ENCODE data around the gene LYRM9. TPM values are rescaled to one million over a fixed set of nuclear protein-coding genes. Genes with fewer than 3 reads are reported as not detected.

The LYRM9 gene
- polyA plus RNA-seq, 2 of the 4 experiments (the other 2 are of a cell fraction): 1.4 to 2.5 TPM

DNA sequence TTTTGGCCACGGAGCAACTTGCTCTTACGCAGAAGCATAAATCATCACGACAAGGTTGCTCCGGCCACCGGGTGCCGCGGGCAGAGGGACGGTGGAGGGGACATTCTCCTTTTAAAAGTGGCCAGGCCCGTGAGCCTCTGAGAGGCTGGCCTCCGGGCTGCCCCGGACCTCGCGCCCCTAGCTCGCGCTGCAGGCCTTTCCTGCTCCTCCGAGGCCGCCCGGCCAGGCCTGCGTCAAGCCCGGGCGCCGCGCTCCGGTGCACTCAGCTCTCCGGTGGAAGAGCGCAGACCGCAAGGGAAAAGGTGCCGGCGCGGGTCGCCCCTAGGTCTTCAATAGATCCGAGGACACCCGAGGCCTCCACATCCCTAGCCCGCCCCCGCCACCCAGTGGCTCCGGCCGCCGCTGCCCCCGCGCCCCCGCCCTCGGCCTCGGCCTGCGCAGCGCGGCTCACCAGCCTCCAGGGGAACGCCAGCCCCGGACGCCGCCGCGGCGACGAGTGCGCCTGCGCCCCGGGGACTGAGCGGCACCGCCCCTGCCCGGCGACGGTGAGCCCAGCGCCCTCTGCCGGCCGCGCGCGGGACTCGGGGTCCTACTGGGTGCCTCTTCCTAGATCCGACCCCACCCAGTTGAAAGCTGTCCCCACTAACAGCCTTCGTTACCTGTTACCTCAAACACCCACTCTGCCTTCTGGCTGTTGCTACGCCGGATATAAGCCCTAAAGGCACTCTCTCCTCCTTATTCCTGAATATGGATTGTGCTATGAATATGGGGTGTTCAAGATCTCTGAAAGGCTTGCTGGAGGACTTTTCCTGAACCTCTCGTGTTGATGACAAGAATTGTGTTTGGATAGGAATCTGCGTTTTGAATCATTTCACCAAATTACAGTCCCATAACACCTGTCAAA lies at the start of gene LYRM9 (continued):
- TF ChIP-seq PHF8 (IDR thresholded peaks at IDR 0.05; ENCODE audit: borderline replicate concordance, low read depth) (peak; percentile 98), HOXB5 (CRISPR knock-in tag; IDR thresholded peaks at IDR 0.05) (0 out of 2 replicates have a peak, but pooled peaks have one; percentile 15), HEYL (CRISPR knock-in tag; IDR thresholded peaks at IDR 0.05) (no peak), JUN (IDR thresholded peaks at IDR 0.05) (peak; percentile 75 to 85; a peak in 3 of 5 replicates), RFX5 (IDR thresholded peaks at IDR 0.05) (no peak), POLR2A (IDR thresholded peaks at IDR 0.05; ENCODE audit: low read length) (peak; percentile 89), BHLHE40 (IDR thresholded peaks at IDR 0.05; ENCODE audit: low read depth, low read length) (no peak), RCOR1 (IDR thresholded peaks at IDR 0.05; ENCODE audit: low read depth, low read length) (no peak), MYC (IDR thresholded peaks at IDR 0.05; ENCODE audit: borderline replicate concordance, low read length) (no peak), CBX8 (IDR thresholded peaks at IDR 0.05) (no peak), NFE2L2 (conservative IDR thresholded peaks at IDR 0.05; ENCODE audit: low read length) (no peak), NPAS2 (CRISPR knock-in tag; IDR thresholded peaks at IDR 0.05; ENCODE audit: borderline replicate concordance) (no peak), ZFP36 (IDR thresholded peaks at IDR 0.05; ENCODE audit: borderline replicate concordance, partially characterized antibody) (no peak), RAD21 (conservative IDR thresholded peaks at IDR 0.05 in 1 of 2, IDR thresholded peaks at IDR 0.05 in 1 of 2) (peak; percentile 31 to 62; a peak in 3 of 5 replicates), TP53 (CRISPR knock-in tag; IDR thresholded peaks at IDR 0.05) (no peak), FOXS1 (CRISPR knock-in tag; IDR thresholded peaks at IDR 0.05) (no peak), ESRRA (IDR thresholded peaks at IDR 0.05; ENCODE audit: borderline replicate concordance, low read length) (no peak), JUNB (IDR thresholded peaks at IDR 0.05) (no peak), POLR2AphosphoS2 (conservative IDR thresholded peaks at IDR 0.05; ENCODE audit: low read length) (no peak), FOSL2 (IDR thresholded peaks at IDR 0.05) (no peak), FOSL2 (CRISPR knock-in tag; IDR thresholded peaks at IDR 0.05) (no peak), MAFK (IDR thresholded peaks at IDR 0.05; ENCODE audit: partially characterized antibody) (no peak), ZNF302 (CRISPR knock-in tag; IDR thresholded peaks at IDR 0.05) (no peak), SMC3 (IDR thresholded peaks at IDR 0.05) (peak; percentile 67), RARB (CRISPR knock-in tag; IDR thresholded peaks at IDR 0.05) (no peak), KDM1A (IDR thresholded peaks at IDR 0.05; ENCODE audit: low read depth) (no peak), GATA3 (IDR thresholded peaks at IDR 0.05; ENCODE audit: borderline replicate concordance) (no peak)
- TF ChIP-seq, protein P1, sequence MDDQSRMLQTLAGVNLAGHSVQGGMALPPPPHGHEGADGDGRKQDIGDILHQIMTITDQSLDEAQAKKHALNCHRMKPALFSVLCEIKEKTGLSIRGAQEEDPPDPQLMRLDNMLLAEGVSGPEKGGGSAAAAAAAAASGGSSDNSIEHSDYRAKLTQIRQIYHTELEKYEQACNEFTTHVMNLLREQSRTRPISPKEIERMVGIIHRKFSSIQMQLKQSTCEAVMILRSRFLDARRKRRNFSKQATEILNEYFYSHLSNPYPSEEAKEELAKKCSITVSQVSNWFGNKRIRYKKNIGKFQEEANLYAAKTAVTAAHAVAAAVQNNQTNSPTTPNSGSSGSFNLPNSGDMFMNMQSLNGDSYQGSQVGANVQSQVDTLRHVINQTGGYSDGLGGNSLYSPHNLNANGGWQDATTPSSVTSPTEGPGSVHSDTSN (IDR thresholded peaks at IDR 0.05): no peak
- TF ChIP-seq, protein P2, sequence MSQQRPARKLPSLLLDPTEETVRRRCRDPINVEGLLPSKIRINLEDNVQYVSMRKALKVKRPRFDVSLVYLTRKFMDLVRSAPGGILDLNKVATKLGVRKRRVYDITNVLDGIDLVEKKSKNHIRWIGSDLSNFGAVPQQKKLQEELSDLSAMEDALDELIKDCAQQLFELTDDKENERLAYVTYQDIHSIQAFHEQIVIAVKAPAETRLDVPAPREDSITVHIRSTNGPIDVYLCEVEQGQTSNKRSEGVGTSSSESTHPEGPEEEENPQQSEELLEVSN (IDR thresholded peaks at IDR 0.05; ENCODE audit: borderline replicate concordance, low read depth): peak; percentile 71; the same call in 1 of the 2 replicates
- TF ChIP-seq, protein P3, sequence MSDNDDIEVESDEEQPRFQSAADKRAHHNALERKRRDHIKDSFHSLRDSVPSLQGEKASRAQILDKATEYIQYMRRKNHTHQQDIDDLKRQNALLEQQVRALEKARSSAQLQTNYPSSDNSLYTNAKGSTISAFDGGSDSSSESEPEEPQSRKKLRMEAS (IDR thresholded peaks at IDR 0.05): peak; percentile 72; the same call in 1 of the 2 replicates
- TF ChIP-seq, protein P4, sequence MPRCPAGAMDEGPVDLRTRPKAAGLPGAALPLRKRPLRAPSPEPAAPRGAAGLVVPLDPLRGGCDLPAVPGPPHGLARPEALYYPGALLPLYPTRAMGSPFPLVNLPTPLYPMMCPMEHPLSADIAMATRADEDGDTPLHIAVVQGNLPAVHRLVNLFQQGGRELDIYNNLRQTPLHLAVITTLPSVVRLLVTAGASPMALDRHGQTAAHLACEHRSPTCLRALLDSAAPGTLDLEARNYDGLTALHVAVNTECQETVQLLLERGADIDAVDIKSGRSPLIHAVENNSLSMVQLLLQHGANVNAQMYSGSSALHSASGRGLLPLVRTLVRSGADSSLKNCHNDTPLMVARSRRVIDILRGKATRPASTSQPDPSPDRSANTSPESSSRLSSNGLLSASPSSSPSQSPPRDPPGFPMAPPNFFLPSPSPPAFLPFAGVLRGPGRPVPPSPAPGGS (IDR thresholded peaks at IDR 0.05): peak; percentile 79; the same call in 2 of the 3 replicates
